AML-193 (cell line): ENCODE data around the gene APOOL.

ENCODE experiments used
- DNase-seq, 2 experiments: peaks; one replicate each; lab custom pipeline; 2025; lab: John Stamatoyannopoulos, UW

The APOOL gene

DNA sequence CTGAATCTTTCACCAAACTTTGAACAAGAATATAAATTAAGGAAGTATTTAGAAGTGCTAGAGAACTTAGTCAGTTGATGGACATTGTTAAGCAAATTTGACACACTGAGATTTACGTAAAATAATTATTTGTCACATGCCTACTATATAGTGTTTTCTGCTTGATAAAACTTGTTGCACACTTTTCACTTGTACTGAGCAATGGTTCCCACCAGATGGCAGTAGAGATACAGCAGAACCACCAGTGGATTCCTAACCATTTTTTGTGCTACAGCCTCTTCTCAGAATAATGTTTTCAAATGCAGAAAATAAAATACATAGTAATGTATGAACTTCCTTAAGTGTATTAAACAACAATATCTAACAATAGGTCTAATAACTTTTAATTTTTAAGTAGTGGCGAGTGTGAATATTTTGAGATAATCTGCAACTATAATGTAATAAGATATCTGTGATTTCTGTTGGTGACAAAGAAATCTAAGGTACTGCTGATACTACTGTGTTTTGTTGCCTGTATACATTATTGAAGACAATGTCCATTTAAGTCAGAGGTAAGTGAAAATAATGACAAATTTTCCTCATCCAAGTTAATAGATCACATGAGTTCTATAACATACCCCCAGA is 81.2 kb downstream of the APOOL start:
- peak in 1 of 2 experiments; percentile 11 for DNase-seq

DNA sequence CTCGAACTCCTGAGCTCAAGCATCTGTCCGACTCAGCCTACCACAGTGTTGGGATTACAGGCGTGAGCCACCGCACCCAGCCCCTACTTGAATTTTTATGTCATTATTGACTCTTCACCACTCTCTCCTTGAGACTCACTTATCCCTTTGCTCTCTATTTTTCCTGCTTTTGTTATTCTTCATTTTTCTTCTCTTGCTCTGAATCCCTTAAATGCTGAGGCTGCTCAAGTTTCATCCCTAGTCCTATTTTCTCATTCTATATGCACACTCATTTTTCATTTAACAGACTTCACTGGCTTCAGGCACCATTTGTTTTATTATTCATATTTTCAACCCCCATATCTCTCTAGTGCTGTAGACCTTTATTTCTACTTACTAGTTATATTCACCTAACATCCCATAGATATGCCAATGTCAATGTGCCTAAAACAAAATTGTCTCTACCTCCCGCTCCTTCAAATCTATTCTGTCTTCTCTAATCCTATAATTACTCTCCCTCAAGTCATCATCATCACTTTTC is 85.7 kb downstream of the APOOL start:
- no peak for DNase-seq

DNA sequence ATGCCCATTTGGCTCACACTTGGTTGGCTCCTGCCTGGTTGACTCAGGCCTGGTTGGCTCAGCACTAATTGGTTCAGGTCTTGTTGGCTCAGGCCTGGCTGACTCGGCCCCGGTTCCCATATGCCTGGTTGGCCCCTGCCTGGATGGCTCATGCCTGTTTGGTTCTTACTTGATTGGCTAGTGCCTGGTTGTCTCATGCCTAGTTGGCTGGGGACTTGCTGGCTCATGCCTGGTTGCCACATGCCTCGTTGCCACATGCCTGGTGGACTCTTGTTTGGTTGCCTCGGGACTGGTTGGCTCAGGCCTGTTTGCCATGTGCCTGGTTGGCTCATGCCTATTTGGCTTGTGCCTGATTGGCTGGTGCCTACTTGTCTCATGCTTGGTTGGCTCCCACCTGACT is 103.7 kb downstream of the APOOL start:
- DNase-seq: no peak

DNA sequence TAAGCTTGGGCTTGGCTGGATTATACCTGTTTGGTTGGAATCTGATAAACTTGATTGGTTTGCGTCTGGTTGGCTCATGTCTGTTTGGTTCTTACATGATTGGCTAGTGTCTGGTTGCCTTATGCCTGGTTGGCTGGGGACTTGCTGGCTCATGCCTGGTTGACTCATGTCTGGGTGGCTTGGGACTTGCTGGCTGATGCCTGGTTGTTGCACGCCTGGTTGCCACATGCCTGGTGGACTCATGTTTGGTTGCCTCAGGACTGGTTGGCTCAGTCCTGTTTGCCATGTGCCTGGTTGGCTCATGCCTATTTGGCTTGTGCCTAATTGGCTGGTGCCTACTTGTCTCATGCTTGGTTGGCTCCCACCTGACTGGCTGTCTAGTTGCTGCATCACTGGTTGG is 104.5 kb downstream of the APOOL start:
- no peak for DNase-seq

DNA sequence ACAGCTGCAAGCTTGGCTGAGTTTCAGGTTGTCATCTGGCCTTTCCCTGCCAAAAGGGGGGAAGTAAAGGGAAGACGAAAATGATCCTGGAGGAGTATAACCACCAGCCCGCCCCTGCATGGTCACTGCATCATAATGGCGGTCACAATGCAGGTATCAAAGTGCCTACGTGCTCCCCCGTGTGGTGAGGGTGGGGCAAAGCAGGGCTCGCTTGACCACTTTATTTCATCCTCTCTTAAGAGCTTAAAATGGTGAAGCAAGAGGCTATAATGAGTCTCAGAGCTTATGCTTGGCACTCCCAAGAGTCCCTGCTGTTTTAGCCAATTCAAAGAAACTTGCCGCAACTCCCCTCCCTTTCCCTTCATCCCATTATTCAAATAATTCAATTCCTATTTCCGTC is 105.6 kb downstream of the APOOL start:
- DNase-seq: no peak

DNA sequence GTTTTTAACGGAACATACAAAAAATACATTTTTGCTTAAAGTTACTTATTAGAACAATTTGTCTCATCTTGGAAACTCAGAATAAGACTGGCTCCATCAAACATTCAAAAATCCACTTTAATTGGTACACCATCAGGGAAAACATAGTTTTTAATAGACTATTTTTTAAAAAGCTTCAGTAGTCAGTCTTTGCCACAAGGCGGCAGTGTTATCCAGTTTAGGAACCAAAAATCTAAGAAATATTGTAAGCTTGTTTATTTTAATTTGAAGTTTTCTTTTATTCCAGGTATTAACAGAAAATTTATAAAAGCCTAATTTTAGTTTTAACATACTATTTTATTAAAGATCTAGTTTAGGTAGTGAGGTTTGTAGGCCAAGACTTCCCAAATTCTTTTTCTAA is 107.7 kb downstream of the APOOL start:
- DNase-seq: peak in 1 of 2 experiments; percentile 6

DNA sequence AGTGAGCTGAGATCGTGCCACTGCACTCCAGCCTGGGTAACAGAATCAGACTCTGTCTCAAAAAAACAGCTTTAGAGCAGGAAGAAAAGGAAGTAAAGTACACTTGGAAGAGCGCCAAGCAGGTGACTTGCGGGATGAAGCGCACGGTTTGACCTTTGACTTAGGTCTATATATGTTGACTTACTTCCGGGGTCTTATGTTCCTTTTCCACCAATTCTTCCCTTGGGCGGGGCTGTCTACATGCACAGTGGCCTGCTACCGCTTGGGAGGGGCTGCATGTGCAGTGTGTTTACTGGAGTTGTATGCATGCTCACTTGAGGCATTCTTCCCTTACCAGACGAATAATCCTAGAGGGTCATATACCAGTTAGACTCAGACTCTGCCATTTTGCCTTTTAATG is 108.6 kb downstream of the APOOL start:
- DNase-seq: no peak

DNA sequence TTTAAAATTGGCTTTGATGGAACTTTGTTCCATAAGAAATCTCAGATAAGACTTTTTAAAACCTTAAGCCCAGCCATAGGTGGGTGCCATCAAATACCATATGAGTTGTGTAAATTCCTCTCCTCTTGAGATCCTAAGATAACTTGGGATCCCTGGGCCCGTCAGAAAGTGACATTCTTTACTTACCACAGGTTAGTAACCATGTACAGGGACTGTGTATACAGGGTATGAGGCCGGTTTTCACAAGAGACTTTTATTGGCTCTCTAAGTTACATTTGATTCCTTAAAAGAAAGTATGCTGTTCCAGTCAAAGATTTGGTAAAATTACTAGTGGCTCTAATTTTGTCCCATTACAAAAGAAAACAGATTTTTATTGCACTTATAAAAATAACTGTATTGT is 110.1 kb downstream of the APOOL start:
- DNase-seq: no peak

DNA sequence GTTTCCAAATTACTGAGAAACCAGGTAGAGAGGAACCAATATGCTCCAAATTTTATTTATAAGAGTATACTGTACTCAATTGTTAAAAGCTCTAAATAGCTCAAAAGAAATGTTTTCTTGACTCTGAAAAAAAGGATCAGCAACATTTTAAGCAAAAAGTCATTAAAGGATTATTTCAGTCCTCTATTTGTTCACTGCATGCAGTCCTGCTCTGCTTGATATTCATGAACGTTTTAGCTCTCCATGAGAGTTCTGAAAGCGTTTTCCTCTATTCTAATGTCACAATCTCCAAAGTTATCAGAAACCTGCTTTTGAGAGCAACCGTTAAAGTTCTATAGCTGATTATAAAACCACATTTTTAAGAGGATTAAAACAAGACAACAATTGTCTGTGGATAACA is 110.5 kb downstream of the APOOL start:
- no peak for DNase-seq

DNA sequence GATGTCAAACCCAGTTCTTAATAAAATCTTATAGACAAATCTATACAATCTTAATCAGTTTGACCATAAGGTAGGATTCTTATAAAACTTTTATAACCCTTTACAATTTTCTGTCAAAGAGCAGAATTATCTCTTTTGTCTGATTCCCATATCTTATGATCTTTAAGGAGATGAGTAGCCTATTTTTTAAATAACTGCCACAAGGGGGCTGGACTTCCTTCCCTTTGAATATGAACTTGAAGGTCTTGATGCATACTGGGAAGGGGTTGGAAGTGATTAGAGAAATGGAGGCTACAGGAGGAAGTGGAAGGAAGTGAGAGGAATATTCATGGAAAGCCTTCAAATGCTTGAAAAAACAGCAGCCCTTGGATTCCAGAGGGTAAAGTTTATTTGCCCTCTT is 111.1 kb downstream of the APOOL start:
- DNase-seq: no peak

DNA sequence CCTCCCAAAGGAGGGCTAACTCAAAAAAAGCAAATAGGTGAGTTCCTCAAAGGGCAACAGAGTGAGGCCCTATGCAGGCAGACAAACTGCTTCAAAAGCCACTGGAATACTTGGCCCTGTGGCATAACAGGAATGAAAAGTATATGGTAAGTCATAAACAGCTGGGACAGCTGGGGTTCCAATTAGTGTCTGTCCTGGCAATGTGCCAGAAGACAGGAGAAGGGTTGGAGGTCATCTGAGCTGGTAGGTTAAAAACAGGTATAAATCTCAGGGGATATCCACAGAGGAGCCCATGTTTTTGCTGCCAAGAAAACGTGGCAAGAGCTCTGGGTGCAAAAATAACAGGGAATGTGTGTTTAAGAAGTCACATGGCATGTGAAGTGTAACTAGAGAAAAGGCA is 111.6 kb downstream of the APOOL start:
- DNase-seq: no peak

DNA sequence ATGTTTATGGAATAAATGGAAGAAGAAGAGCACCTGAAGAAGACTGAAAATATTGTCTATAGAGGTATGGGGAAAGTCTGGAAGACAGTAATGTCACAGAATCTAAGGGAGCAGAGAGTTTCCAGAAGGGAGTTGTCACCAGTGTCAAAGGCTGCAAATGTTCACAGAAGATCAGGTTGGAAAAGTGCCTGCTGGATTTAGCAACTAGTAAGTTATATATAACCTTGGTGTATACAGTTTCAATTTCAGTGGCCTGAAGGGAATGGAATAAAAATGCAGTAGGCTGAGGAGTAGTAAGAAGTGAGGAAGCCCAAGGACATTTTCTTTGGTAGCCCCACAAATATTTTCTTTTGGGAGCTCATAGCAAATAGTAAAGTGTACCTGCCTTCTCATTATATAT is 132.7 kb downstream of the APOOL start:
- DNase-seq: no peak

DNA sequence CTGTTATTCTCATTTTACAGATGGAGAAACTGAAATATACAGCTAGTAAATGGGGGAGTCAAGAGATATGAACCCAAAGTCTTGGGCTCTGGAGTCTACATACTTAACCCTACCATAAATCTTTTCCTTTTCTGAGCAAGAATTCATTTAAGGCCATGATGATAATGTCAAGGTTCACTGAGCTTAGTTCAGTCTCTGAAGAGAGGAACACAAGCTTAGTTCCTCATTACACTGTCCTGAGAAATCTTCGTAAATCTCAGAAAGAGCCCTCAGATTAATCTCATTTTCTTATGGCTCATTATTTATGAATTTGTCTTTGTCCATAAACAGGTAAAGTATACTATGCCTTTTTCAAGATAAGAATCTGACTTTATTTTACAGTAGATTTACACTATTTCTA is 135.7 kb downstream of the APOOL start:
- no peak for DNase-seq

DNA sequence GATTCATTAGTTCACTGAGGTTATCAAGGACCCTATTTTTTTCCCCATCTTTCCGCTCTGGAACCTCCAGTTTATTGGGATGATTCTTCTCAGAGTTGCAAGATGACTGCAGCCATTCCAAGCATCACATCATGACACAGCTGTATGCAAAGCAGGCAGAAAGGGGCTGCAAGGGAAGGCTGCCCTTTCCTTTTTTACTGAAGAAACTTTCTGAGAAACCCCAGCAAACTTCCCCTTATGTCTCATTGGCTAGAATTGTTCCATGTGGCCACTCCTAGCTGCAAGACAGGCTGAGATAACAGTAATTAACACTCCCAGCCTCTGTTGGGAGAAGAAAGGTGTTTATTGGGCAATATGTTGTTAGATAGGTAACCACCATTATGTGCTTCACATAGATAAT is 137.3 kb downstream of the APOOL start:
- DNase-seq: no peak
